ENCODE data around the gene GNAZ.

The GNAZ gene

GRCh38 chr22:23164091-23164490 lies 93.8 kb downstream of the GNAZ start:
- Histone ChIP-seq H3K27me3 (ENCODE audit: insufficient read depth, poor library complexity, severe bottlenecking) (no peaks in the 10 kb centered on the region), H3K4me3 (ENCODE audit: severe bottlenecking) (no peak overlapping the region), H3K4me1 (ENCODE audit: insufficient read depth, poor library complexity, severe bottlenecking) (no peaks in the 10 kb centered on the region), H3K36me3 (ENCODE audit: low read depth) (no peaks in the 10 kb centered on the region), H3K27ac (ENCODE audit: poor library complexity, severe bottlenecking) (no peak overlapping the region), H3K9me3 (ENCODE audit: severe bottlenecking) (peaks cover 10% of the 10 kb centered on the region)
- no peak for TF ChIP-seq CTCF (IDR thresholded peaks at IDR 0.05; ENCODE audit: poor library complexity, severe bottlenecking)
- DNase-seq (ENCODE audit: low spot score) (no peak), ATAC-seq (ENCODE audit: low read depth) (no peak)

- H3K27ac ChIP-seq (ENCODE audit: poor library complexity, severe bottlenecking): no peak overlapping the region
- H3K4me3 ChIP-seq (ENCODE audit: severe bottlenecking): no peak overlapping the region
- no peak for ATAC-seq (ENCODE audit: low read depth)
- TF ChIP-seq CTCF (IDR thresholded peaks at IDR 0.05; ENCODE audit: poor library complexity, severe bottlenecking): no peak
- no peaks in the 10 kb centered on the region for H3K4me1 ChIP-seq (ENCODE audit: insufficient read depth, poor library complexity, severe bottlenecking)
- DNase-seq (ENCODE audit: low spot score): no peak
- no peaks in the 10 kb centered on the region for H3K27me3 ChIP-seq (ENCODE audit: insufficient read depth, poor library complexity, severe bottlenecking)
- H3K36me3 ChIP-seq (ENCODE audit: low read depth): no peaks in the 10 kb centered on the region
- peaks cover 6% of the 10 kb centered on the region for H3K9me3 ChIP-seq (ENCODE audit: severe bottlenecking)
Observed at GRCh38 chr22:23166042-23166831, 95.9 kb downstream of the GNAZ start.

GRCh38 chr22:23166841-23167616 lies 96.7 kb downstream of the GNAZ start:
- Histone ChIP-seq H3K4me3 (ENCODE audit: severe bottlenecking) (no peak overlapping the region), H3K9me3 (ENCODE audit: severe bottlenecking) (peaks cover 4% of the 10 kb centered on the region), H3K27ac (ENCODE audit: poor library complexity, severe bottlenecking) (no peak overlapping the region), H3K27me3 (ENCODE audit: insufficient read depth, poor library complexity, severe bottlenecking) (no peaks in the 10 kb centered on the region), H3K4me1 (ENCODE audit: insufficient read depth, poor library complexity, severe bottlenecking) (no peaks in the 10 kb centered on the region), H3K36me3 (ENCODE audit: low read depth) (no peaks in the 10 kb centered on the region)
- DNase-seq (ENCODE audit: low spot score) (no peak), ATAC-seq (ENCODE audit: low read depth) (no peak)
- TF ChIP-seq CTCF (IDR thresholded peaks at IDR 0.05; ENCODE audit: poor library complexity, severe bottlenecking): no peak

- ATAC-seq (ENCODE audit: low read depth): no peak
- H3K4me3 ChIP-seq (ENCODE audit: severe bottlenecking): no peak overlapping the region
- DNase-seq (ENCODE audit: low spot score): no peak
- peaks cover 4% of the 10 kb centered on the region for H3K9me3 ChIP-seq (ENCODE audit: severe bottlenecking)
- H3K36me3 ChIP-seq (ENCODE audit: low read depth): no peaks in the 10 kb centered on the region
- no peak for TF ChIP-seq CTCF (IDR thresholded peaks at IDR 0.05; ENCODE audit: poor library complexity, severe bottlenecking)
- no peaks in the 10 kb centered on the region for H3K4me1 ChIP-seq (ENCODE audit: insufficient read depth, poor library complexity, severe bottlenecking)
- no peak overlapping the region for H3K27ac ChIP-seq (ENCODE audit: poor library complexity, severe bottlenecking)
- H3K27me3 ChIP-seq (ENCODE audit: insufficient read depth, poor library complexity, severe bottlenecking): no peaks in the 10 kb centered on the region
Observed at GRCh38 chr22:23168391-23169042, 98.2 kb downstream of the GNAZ start.

All from RWPE2 (cell line).